ENCODE data around the gene SYTL3. TPM values are rescaled to one million over a fixed set of nuclear protein-coding genes. Genes with fewer than 3 reads are reported as not detected.

Gene SYTL3
- total and polyA plus RNA-seq, 5 experiments from 2014 or later = 11.1 to 16.1 (median 15.7) TPM

Small RNAs within 50 kb of the gene (microRNA-seq; reads per million reads assigned to microRNA genes)
- gene MIR3918 (ENCODE audit: borderline microRNAs expressed) (not detected), gene MIR7161 (ENCODE audit: borderline microRNAs expressed) (not detected)

Other genes with a start within 250 kb of the SYTL3 start
- gene TMEM181, start 90.0 kb upstream of the SYTL3 start, total RNA-seq = 10 to 100 TPM; 16.6 to 16.9 TPM
- 1 to 10 TPM; 3.9 to 4.6 (median 4.2) TPM for gene TMEM181, start 90.0 kb upstream of the SYTL3 start, polyA plus RNA-seq
- 10 to 100 TPM; 54.4 to 54.7 TPM for gene DYNLT1, start 5.3 kb upstream of the SYTL3 start, total RNA-seq
- 10 to 100 TPM; 63.3 to 78.6 (median 63.7) TPM for gene DYNLT1, start 5.3 kb upstream of the SYTL3 start, polyA plus RNA-seq
- gene EZR, start 169.3 kb downstream of the SYTL3 start, total RNA-seq = 100 to 1,000 TPM; 202 to 212 TPM
- gene EZR, start 169.3 kb downstream of the SYTL3 start, polyA plus RNA-seq = 100 to 1,000 TPM; 127 to 168 (median 143) TPM

All from naive thymus-derived CD8-positive, alpha-beta T cell (primary cell).